ENCODE results near the gene C6orf15. TPM values are rescaled to one million over a fixed set of nuclear protein-coding genes. Genes with fewer than 3 reads are reported as not detected.

C6orf15 gene
- total RNA-seq, 1 experiment from 2014 or later = not detected

DNA sequence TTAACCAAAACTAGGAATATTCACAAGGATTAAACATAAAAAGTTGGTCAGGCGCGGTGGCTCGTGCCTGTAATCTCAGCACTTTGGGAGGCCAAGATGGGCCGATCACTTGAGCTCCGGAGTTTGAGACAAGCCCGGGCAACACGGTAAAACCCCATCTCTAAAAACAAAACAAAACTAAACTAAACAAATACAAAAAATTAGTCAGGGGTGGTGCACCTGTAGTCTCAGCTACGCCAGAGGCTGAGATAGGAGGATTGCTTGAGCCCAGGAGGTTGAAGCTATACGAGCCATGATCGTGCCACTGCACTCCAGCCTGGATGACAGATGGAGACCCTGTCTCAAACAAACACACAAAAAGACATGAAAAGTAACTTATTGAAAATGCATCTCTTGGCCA lies 23.3 kb upstream of the C6orf15 start:
- ATAC-seq (no peak), DNase-seq (ENCODE audit: low spot score) (no peak)
- TF ChIP-seq, protein P1, sequence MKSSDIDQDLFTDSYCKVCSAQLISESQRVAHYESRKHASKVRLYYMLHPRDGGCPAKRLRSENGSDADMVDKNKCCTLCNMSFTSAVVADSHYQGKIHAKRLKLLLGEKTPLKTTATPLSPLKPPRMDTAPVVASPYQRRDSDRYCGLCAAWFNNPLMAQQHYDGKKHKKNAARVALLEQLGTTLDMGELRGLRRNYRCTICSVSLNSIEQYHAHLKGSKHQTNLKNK (CRISPR knock-in tag; IDR thresholded peaks at IDR 0.05) = no peak
- no peak for TF ChIP-seq ZNF121 (CRISPR knock-in tag; IDR thresholded peaks at IDR 0.05)
- Mint-ChIP-seq H3K27ac (no peak overlapping the region), H3K9me3 (no peaks in the 10 kb centered on the region), H3K27me3 (ENCODE audit: low read depth) (peaks cover 4% of the 10 kb centered on the region), H3K36me3 (no peaks in the 10 kb centered on the region), H3K4me3 (no peak overlapping the region), H3K4me1 (peaks cover 32% of the 10 kb centered on the region)
- POLR2A ChIA-PET = interaction anchor here (0.6 kb wide), 1 partner anchor 36 kb away, joined by 3 read pairs; no protein-coding TSS in a partner anchor
- CTCF ChIA-PET = interaction anchor here (0.6 to 2.2 kb wide), 5 partner anchors 9 to 485 kb away, joined by 3 to 13 read pairs (median 3); no protein-coding TSS in a partner anchor

DNA sequence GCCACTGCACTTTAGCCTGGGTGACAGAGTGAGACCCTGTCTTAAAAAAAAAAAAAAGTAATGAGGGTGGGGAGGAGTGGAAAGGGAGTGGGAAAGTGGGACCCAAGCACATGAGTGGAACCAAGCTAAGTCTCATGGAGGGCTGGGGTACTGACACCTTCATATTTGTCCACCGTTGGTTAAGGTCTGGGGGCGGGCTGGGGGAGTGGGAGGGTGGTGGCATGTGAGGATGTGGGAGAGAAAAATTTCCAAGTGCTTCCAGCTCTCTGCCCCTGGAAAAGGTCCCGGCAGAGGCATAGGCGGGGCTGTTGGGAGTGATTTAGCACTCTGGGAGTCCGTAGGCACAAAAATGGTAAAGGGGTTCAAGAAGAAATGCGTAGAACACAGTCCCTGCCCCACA lies 20.4 kb upstream of the C6orf15 start:
- no peaks in the 10 kb centered on the region for H3K36me3 Mint-ChIP-seq
- CTCF ChIA-PET = interaction anchor here (0.7 to 1.6 kb wide), 7 partner anchors 11 to 234 kb away, joined by 4 to 7 read pairs (median 4); partner anchors contain the start of gene PSORS1C1
- POLR2A ChIA-PET = no interaction called here
- peaks cover 26% of the 10 kb centered on the region for H3K4me1 Mint-ChIP-seq
- ATAC-seq (no peak), DNase-seq (ENCODE audit: low spot score) (no peak)
- no peak overlapping the region for H3K4me3 Mint-ChIP-seq
- no peak overlapping the region for H3K27ac Mint-ChIP-seq
- peaks cover 3% of the 10 kb centered on the region for H3K27me3 Mint-ChIP-seq (ENCODE audit: low read depth)
- peaks cover 2% of the 10 kb centered on the region; the same call in 1 of the 2 replicates for H3K9me3 Mint-ChIP-seq
- no peak for TF ChIP-seq ZNF317 (CRISPR knock-in tag; IDR thresholded peaks at IDR 0.05; ENCODE audit: borderline replicate concordance, low read depth)
- TF ChIP-seq SMAD3 (CRISPR knock-in tag; IDR thresholded peaks at IDR 0.05; ENCODE audit: borderline replicate concordance) = no peak
- TF ChIP-seq, protein P2, sequence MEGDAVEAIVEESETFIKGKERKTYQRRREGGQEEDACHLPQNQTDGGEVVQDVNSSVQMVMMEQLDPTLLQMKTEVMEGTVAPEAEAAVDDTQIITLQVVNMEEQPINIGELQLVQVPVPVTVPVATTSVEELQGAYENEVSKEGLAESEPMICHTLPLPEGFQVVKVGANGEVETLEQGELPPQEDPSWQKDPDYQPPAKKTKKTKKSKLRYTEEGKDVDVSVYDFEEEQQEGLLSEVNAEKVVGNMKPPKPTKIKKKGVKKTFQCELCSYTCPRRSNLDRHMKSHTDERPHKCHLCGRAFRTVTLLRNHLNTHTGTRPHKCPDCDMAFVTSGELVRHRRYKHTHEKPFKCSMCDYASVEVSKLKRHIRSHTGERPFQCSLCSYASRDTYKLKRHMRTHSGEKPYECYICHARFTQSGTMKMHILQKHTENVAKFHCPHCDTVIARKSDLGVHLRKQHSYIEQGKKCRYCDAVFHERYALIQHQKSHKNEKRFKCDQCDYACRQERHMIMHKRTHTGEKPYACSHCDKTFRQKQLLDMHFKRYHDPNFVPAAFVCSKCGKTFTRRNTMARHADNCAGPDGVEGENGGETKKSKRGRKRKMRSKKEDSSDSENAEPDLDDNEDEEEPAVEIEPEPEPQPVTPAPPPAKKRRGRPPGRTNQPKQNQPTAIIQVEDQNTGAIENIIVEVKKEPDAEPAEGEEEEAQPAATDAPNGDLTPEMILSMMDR (IDR thresholded peaks at IDR 0.05) = no peak
- TF ChIP-seq EMX1 (CRISPR knock-in tag; IDR thresholded peaks at IDR 0.05) = no peak
- no peak for TF ChIP-seq JAZF1 (CRISPR knock-in tag; IDR thresholded peaks at IDR 0.05)
- TF ChIP-seq NR1H2 (CRISPR knock-in tag; IDR thresholded peaks at IDR 0.05) = no peak

DNA sequence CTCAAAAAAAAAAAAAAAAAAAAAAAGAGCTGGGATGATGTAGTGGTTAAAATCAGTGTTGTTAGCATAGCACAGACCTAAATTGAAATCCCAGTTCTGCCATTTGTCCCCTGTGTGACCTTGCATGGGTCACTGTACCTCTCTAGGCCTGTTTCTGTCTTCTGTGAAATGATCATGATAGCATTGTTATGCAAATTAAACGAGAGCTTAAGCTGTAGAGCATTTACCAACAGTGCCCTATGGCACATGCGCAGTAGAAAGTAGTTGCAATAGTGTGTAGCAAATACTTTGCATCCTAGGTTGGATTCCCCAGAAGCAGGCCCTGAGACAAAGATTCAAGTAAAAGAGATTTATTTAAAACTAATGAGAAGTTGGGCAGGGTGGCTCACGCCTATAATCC lies 19.2 kb upstream of the C6orf15 start:
- H3K9me3 Mint-ChIP-seq = peaks cover 4% of the 10 kb centered on the region; the same call in 1 of the 2 replicates
- ChIA-PET POLR2A (interaction anchor here (0.6 kb wide), 1 partner anchor 711 kb away, joined by 4 read pairs; no protein-coding TSS in a partner anchor), CTCF (interaction anchor here (0.9 to 6.8 kb wide), 11 partner anchors 17 to 235 kb away, joined by 3 to 90 read pairs (median 4); partner anchors contain the start of genes C6orf15, PSORS1C1 and TCF19)
- H3K4me3 Mint-ChIP-seq = no peak overlapping the region
- DNase-seq (ENCODE audit: low spot score) (no peak), ATAC-seq (no peak)
- 0 out of 2 replicates have a peak overlapping the region, but pooled peaks have one; percentile 3 for H3K27ac Mint-ChIP-seq
- no peaks in the 10 kb centered on the region for H3K36me3 Mint-ChIP-seq
- peaks cover 27% of the 10 kb centered on the region for H3K4me1 Mint-ChIP-seq
- peaks cover 5% of the 10 kb centered on the region for H3K27me3 Mint-ChIP-seq (ENCODE audit: low read depth)
- no peak for TF ChIP-seq PRRX2 (CRISPR knock-in tag; IDR thresholded peaks at IDR 0.05)
- TF ChIP-seq, protein P3, sequence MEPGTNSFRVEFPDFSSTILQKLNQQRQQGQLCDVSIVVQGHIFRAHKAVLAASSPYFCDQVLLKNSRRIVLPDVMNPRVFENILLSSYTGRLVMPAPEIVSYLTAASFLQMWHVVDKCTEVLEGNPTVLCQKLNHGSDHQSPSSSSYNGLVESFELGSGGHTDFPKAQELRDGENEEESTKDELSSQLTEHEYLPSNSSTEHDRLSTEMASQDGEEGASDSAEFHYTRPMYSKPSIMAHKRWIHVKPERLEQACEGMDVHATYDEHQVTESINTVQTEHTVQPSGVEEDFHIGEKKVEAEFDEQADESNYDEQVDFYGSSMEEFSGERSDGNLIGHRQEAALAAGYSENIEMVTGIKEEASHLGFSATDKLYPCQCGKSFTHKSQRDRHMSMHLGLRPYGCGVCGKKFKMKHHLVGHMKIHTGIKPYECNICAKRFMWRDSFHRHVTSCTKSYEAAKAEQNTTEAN (CRISPR knock-in tag; IDR thresholded peaks at IDR 0.05) = no peak

DNA sequence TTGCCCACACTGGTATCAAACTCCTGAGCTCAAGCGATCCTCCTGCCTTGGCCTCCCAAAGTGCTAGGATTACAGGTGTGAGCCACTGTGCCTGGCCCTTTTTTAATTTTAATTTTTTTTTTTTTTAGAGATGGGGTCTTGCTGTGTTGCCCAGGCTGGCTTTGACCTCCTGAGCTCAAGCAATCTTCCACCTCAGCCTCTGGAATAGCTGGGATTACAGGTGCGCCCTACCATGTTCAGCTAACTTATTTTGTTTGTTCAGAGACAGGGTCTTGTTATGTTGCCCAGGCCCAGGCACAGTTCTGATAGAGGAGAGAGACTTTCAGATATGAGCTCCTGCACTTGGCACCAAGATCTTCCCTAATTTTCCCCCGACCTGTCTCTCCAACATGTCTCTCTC lies 18.4 kb upstream of the C6orf15 start:
- ChIA-PET POLR2A (interaction anchor here (0.8 kb wide), 1 partner anchor 1386 kb away, joined by 4 read pairs; no protein-coding TSS in a partner anchor), CTCF (interaction anchor here (0.8 to 6.8 kb wide), 8 partner anchors 9 to 79 kb away, joined by 3 to 90 read pairs (median 4); partner anchors contain the start of genes C6orf15 and PSORS1C1)
- ATAC-seq (no peak), DNase-seq (ENCODE audit: low spot score) (no peak)
- peaks cover 30% of the 10 kb centered on the region for H3K4me1 Mint-ChIP-seq
- H3K27ac Mint-ChIP-seq = no peak overlapping the region
- no peak overlapping the region for H3K4me3 Mint-ChIP-seq
- H3K9me3 Mint-ChIP-seq = peaks cover 4% of the 10 kb centered on the region; the same call in 1 of the 2 replicates
- peaks cover 10% of the 10 kb centered on the region for H3K27me3 Mint-ChIP-seq (ENCODE audit: low read depth)
- no peaks in the 10 kb centered on the region for H3K36me3 Mint-ChIP-seq
- peak; percentile 74; the same call in 1 of the 2 replicates for TF ChIP-seq ZNF121 (CRISPR knock-in tag; IDR thresholded peaks at IDR 0.05)
- TF ChIP-seq, protein P4, sequence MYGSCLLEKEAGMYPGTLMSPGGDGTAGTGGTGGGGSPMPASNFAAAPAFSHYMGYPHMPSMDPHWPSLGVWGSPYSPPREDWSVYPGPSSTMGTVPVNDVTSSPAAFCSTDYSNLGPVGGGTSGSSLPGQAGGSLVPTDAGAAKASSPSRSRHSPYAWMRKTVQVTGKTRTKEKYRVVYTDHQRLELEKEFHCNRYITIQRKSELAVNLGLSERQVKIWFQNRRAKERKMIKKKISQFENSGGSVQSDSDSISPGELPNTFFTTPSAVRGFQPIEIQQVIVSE (CRISPR knock-in tag; IDR thresholded peaks at IDR 0.05; ENCODE audit: borderline replicate concordance) = no peak

Measured in WTC11 (cell line).